Measurements from ENCODE around the gene F10.

The F10 gene

DNA sequence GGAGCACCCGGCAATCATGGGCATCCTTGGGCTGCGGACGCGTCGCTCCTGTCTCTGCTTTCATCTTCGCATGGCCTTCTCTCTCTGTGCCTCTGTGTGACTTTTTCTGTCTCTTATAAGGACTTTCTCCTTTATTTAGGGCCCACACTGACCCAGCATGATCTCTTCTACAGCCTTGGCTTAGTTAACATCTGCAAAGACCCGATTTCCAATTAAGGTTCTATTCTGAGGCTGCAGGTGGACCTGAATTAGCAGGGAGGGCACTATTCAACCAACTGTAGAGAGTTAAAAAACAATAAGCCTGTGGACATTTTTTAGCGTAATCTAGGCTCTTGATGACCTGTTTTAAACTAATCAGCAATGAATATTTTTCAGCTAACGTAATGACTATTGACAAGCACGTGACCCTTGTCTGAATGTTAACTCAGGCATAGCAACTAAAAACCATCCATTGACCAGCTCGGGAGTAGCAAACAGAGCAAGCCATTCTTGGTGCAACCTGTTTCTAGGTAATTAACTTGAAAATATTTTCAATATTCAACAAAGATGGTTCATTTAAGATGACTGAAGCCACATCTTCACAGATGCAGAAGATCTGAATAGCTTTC lies 15.2 kb downstream of the F10 start:
- H3K27me3 Mint-ChIP-seq (ENCODE audit: low read depth, poor library complexity): peaks cover 27% of the 10 kb centered on the region
- H3K27ac Mint-ChIP-seq: no peak overlapping the region
- peaks cover 6% of the 10 kb centered on the region for H3K9me3 Mint-ChIP-seq
- H3K4me1 Mint-ChIP-seq: peaks cover 11% of the 10 kb centered on the region
- DNase-seq: no peak
- TF ChIP-seq, protein P1, sequence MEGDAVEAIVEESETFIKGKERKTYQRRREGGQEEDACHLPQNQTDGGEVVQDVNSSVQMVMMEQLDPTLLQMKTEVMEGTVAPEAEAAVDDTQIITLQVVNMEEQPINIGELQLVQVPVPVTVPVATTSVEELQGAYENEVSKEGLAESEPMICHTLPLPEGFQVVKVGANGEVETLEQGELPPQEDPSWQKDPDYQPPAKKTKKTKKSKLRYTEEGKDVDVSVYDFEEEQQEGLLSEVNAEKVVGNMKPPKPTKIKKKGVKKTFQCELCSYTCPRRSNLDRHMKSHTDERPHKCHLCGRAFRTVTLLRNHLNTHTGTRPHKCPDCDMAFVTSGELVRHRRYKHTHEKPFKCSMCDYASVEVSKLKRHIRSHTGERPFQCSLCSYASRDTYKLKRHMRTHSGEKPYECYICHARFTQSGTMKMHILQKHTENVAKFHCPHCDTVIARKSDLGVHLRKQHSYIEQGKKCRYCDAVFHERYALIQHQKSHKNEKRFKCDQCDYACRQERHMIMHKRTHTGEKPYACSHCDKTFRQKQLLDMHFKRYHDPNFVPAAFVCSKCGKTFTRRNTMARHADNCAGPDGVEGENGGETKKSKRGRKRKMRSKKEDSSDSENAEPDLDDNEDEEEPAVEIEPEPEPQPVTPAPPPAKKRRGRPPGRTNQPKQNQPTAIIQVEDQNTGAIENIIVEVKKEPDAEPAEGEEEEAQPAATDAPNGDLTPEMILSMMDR (IDR thresholded peaks at IDR 0.05): no peak
- no peaks in the 10 kb centered on the region for H3K36me3 Mint-ChIP-seq (ENCODE audit: low read depth)
- no peak overlapping the region for H3K4me3 Mint-ChIP-seq

DNA sequence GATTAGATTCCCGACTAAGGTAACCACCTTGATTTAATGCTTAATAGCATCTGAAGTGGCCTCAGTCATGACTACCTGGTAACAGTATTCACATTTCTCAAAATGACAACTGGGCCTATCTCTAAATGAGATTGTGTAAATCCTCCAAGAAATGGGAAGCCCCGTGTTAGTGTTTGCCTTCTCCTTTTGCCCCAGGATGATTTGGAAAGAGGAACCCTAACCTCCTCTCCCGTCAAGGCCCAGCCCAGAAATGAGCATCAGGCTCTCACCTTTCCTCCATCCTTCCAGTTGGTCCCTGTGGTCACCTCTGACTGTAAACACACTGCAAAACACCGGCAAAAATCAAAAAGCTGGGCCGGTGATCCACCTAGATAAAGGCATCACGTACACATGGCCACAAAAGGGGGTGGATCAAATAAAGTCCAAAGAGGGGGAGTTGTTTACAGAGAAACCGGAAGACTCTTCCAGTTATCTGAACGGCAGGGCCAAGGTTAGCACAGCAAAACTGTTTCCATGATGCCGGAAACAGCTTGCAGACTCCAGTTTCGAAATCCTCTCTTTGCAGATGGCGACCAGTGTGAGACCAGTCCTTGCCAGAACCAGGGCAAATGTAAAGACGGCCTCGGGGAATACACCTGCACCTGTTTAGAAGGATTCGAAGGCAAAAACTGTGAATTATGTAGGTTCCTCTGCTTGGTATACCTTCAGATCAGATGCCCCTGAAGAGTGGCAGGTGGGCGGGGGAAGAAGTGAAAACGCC lies 16.4 kb downstream of the F10 start:
- Mint-ChIP-seq H3K27ac (no peak overlapping the region), H3K4me3 (no peak overlapping the region), H3K27me3 (ENCODE audit: low read depth, poor library complexity) (peaks cover 27% of the 10 kb centered on the region), H3K36me3 (ENCODE audit: low read depth) (no peaks in the 10 kb centered on the region), H3K9me3 (peaks cover 5% of the 10 kb centered on the region), H3K4me1 (peaks cover 11% of the 10 kb centered on the region)
- DNase-seq: no peak
- TF ChIP-seq, protein P1 (IDR thresholded peaks at IDR 0.05): no peak

DNA sequence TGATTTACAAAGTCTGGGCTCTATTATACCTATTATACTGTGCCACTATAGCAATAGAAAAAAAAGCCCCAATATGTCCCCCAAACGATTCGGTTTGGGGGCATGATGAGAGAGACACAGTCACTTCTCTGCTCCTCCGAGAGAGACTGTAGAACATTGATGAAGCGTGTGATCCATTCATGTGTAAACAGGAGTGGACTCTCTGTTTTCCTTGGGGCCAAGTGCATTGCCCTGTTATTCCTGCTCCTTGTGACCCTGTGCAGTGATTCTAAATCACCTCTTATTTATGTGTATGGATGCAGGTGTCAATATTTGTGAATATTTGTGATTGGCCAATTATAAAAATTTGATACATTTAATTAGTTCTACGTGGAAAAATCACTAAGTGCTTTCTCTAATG lies 17.0 kb downstream of the F10 start:
- no peak for DNase-seq
- TF ChIP-seq, protein P1 (IDR thresholded peaks at IDR 0.05): no peak
- peaks cover 27% of the 10 kb centered on the region for H3K27me3 Mint-ChIP-seq (ENCODE audit: low read depth, poor library complexity)
- H3K27ac Mint-ChIP-seq: no peak overlapping the region
- H3K4me3 Mint-ChIP-seq: no peak overlapping the region
- peaks cover 11% of the 10 kb centered on the region for H3K4me1 Mint-ChIP-seq
- H3K9me3 Mint-ChIP-seq: no peaks in the 10 kb centered on the region
- no peaks in the 10 kb centered on the region for H3K36me3 Mint-ChIP-seq (ENCODE audit: low read depth)

DNA sequence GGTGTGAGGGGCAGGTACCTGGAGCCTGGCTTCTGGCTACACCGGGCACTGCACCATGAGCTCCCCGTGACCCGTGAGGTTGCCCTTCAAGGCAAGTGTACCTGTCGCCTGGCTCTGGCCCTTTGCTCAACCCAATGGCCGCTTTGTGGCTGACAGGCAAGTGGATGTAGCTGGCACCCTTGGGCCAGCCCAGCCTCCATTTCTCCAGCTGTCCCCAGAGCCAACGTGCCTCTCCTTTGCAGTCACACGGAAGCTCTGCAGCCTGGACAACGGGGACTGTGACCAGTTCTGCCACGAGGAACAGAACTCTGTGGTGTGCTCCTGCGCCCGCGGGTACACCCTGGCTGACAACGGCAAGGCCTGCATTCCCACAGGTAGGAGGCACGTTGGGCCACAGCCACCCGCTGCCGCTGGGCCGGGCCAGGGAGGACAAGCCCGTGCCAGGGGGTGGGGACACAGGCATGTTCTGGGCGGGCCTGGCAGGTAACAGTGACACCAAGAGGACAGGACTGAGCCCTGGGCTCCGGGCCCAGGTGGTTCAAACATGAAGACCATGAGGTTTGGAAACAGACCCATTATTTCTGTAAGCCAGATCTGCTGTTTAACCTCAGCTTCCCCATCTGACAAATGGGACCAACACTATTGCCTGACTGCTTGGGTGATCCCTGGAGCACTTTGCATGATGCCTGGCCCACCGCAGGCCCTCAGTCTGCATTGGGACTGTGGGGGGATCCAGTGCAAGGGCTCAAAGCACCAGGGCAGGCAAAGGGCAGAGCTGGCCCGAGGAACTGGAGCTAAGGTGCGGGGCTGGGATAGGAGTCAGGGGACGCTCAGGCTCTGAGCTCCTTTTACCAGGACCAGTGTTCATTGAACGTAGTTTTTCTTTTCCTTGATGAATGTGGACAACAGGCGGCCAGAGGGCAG lies 18.3 kb downstream of the F10 start:
- Mint-ChIP-seq H3K36me3 (ENCODE audit: low read depth) (no peaks in the 10 kb centered on the region), H3K9me3 (no peaks in the 10 kb centered on the region), H3K4me1 (peaks cover 11% of the 10 kb centered on the region), H3K4me3 (no peak overlapping the region), H3K27me3 (ENCODE audit: low read depth, poor library complexity) (peaks cover 21% of the 10 kb centered on the region), H3K27ac (no peak overlapping the region)
- TF ChIP-seq, protein P1 (IDR thresholded peaks at IDR 0.05): no peak
- DNase-seq: no peak

DNA sequence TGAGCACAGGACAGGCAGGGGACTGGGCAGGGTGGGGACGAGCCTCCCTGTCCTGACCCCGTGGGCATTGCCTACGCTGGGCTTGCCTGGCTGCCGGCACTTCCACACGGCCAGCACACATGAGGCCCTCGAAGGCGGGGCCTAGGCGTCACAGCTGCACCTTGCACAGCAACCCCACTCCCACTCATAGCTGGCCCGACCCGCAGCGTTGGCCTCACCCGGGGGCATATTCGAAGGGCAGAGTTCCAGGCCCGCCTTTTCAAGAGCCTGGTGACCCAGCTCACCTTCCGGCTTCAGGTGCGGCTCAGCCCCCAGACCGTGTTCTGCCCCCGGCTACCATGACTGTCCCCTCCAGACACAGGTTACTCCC lies 19.0 kb downstream of the F10 start:
- H3K4me3 Mint-ChIP-seq: no peak overlapping the region
- peaks cover 25% of the 10 kb centered on the region for H3K27me3 Mint-ChIP-seq (ENCODE audit: low read depth, poor library complexity)
- no peak for DNase-seq
- H3K4me1 Mint-ChIP-seq: peaks cover 11% of the 10 kb centered on the region
- peak overlapping the region; percentile 42 for H3K27ac Mint-ChIP-seq
- TF ChIP-seq, protein P1 (IDR thresholded peaks at IDR 0.05): no peak
- H3K9me3 Mint-ChIP-seq: no peaks in the 10 kb centered on the region
- H3K36me3 Mint-ChIP-seq (ENCODE audit: low read depth): no peaks in the 10 kb centered on the region

Data from nephron progenitor cell (in vitro differentiated cells).